Neural crest cell (in vitro differentiated cells): ENCODE measurements around the gene SMIM45.

ENCODE experiments used
- DNase-seq: peaks from one replicate; pipeline ENCODE4 v3.0.0; 2021; ENCODE audit warnings: low read depth, mixed read lengths, low spot score
- H3K27ac Mint-ChIP-seq: one replicate; pipeline ENCODE4 v1.8.0; 2021; ENCODE audit warnings: mild to moderate bottlenecking, mixed read lengths; ENCODE audit not compliant: unreplicated experiment
- H3K27me3 Mint-ChIP-seq: 2 replicates; pipeline ENCODE4 v1.8.0; 2021; ENCODE audit warnings: low read depth, mild to moderate bottlenecking, mixed read lengths
- H3K36me3 Mint-ChIP-seq: 2 replicates; pipeline ENCODE4 v1.8.0; 2021; ENCODE audit warnings: low read depth, mild to moderate bottlenecking, mixed read lengths
- H3K4me1 Mint-ChIP-seq: 2 replicates; pipeline ENCODE4 v1.8.0; 2021; ENCODE audit warnings: mixed read lengths
- H3K4me3 Mint-ChIP-seq: one replicate; pipeline ENCODE4 v1.8.0; 2021; ENCODE audit warnings: mild to moderate bottlenecking, mixed read lengths
- H3K9me3 Mint-ChIP-seq: 2 replicates; pipeline ENCODE4 v1.8.0; 2021; ENCODE audit warnings: mixed read lengths
- CTCF ChIP-seq: fragments of 200-600 bp; sonication (generic); conservative IDR thresholded peaks from 2 replicates; pipeline ENCODE4 v1.5.0; 2021; ENCODE audit warnings: antibody characterized with exemption, mild to moderate bottlenecking

The SMIM45 gene

GRCh38 chr22:41936894-41937169 is 15.1 kb upstream of the SMIM45 start:
- DNase-seq: no peak
- no peak overlapping the region for H3K4me3 Mint-ChIP-seq
- H3K27me3 Mint-ChIP-seq: no peaks in the 10 kb centered on the region
- TF ChIP-seq CTCF: no peak
- peaks cover 2% of the 10 kb centered on the region for H3K36me3 Mint-ChIP-seq
- peaks cover 24% of the 10 kb centered on the region for H3K4me1 Mint-ChIP-seq
- H3K27ac Mint-ChIP-seq: peak overlapping the region; percentile 88
- H3K9me3 Mint-ChIP-seq: no peaks in the 10 kb centered on the region

- peak overlapping the region; percentile 73 for H3K27ac Mint-ChIP-seq
- H3K36me3 Mint-ChIP-seq: peaks cover 5% of the 10 kb centered on the region
Measured at GRCh38 chr22:41939981-41940831, 11.7 kb upstream of the SMIM45 start.

GRCh38 chr22:41940832-41941765 is 10.9 kb upstream of the SMIM45 start:
- Mint-ChIP-seq H3K27me3 (no peaks in the 10 kb centered on the region), H3K27ac (peak overlapping the region; percentile 14), H3K9me3 (no peaks in the 10 kb centered on the region), H3K4me1 (peaks cover 39% of the 10 kb centered on the region), H3K4me3 (peak overlapping the region; percentile 69), H3K36me3 (peaks cover 7% of the 10 kb centered on the region)
- DNase-seq: peak; percentile 82
- TF ChIP-seq CTCF: peak; percentile 90

More at GRCh38 chr22:41939981-41940831, 11.7 kb upstream of the SMIM45 start:
- no peak for DNase-seq
- no peak for TF ChIP-seq CTCF
- Mint-ChIP-seq H3K9me3 (no peaks in the 10 kb centered on the region), H3K27me3 (no peaks in the 10 kb centered on the region), H3K4me3 (peak overlapping the region; percentile 69), H3K4me1 (peaks cover 32% of the 10 kb centered on the region)

GRCh38 chr22:41943661-41944209 is 8.2 kb upstream of the SMIM45 start:
- DNase-seq: no peak
- H3K9me3 Mint-ChIP-seq: no peaks in the 10 kb centered on the region
- H3K4me3 Mint-ChIP-seq: peak overlapping the region; percentile 88
- H3K36me3 Mint-ChIP-seq: peaks cover 7% of the 10 kb centered on the region
- no peak overlapping the region for H3K27ac Mint-ChIP-seq
- no peak for TF ChIP-seq CTCF
- no peaks in the 10 kb centered on the region for H3K27me3 Mint-ChIP-seq
- peaks cover 59% of the 10 kb centered on the region for H3K4me1 Mint-ChIP-seq

GRCh38 chr22:41946629-41947423 is 5.1 kb upstream of the SMIM45 start, which contains the start of gene CENPM:
Gene CENPM, minus strand, starts transcription at chr22:41947152. Its CDS starts 76 bp downstream, at chr22:41947076.
- Mint-ChIP-seq H3K27me3 (no peaks in the 10 kb centered on the region), H3K9me3 (no peaks in the 10 kb centered on the region), H3K4me3 (peak within 1 kb of the TSS; percentile 97), H3K27ac (peak within 1 kb of the TSS; percentile 94), H3K4me1 (peaks cover 56% of the 10 kb centered on the region), H3K36me3 (peaks cover 5% of the 10 kb centered on the region)
- peak; percentile 91 for DNase-seq
- TF ChIP-seq CTCF: no peak
